Endothelial cell of umbilical vein (primary cell): ENCODE results near the gene FBN3. TPM values are rescaled to one million over a fixed set of nuclear protein-coding genes. Genes with fewer than 3 reads are reported as not detected.

Experiments used
- BruUV-seq: library from RNA; stranded (reverse); fragments of 400-500 nt; replicated peaks from 2 replicates; lab custom pipeline; 2021; lab: Mats Ljungman, UMichigan
- CTCF ChIA-PET: fragments of 300-600, 350-600 bp; sonication (Branson Sonifier 250); formaldehyde crosslinking; loops from one replicate; lab custom pipeline; 2021; ENCODE audit warnings: antibody characterized with exemption, inconsistent platforms; lab: Charles Lee
- POLR2A ChIA-PET: fragments of 300-600, 350-600 bp; sonication (Branson Sonifier 250); formaldehyde crosslinking; loops from one replicate; lab custom pipeline; 2021; ENCODE audit warnings: antibody characterized with exemption, inconsistent platforms; lab: Charles Lee
- DNase-seq: peaks from one replicate; pipeline ENCODE4 v3.0.0-alpha.2; 2011; ENCODE audit warnings: low read depth, low spot score
- FAIRE-seq: peaks from 2 replicates; lab custom pipeline; 2011; peaks lifted over from hg19 to GRCh38; lab: Jason Lieb, UNC
- H2AFZ ChIP-seq: 2 replicates; pipeline ENCODE4 v1.6.0; 2012; ENCODE audit warnings: low read depth, low read length, control low read depth, inconsistent platforms
- H3K27ac ChIP-seq: 2 replicates; pipeline ENCODE4 v1.5.1; 2011; ENCODE audit warnings: low read depth, mild to moderate bottlenecking, control low read depth, low read length, moderate library complexity; ENCODE audit not compliant: insufficient read depth
- H3K27me3 ChIP-seq, 2 experiments: 2 replicates each; pipeline versions ENCODE4 v1.6.0 to v1.6.1; 2011; ENCODE audit warnings: low read length in 2 of 2, mixed read lengths in 1 of 2; ENCODE audit not compliant: control insufficient read depth in 2 of 2, insufficient read depth in 2 of 2
- H3K36me3 ChIP-seq, 2 experiments: 2 replicates in 1 of 2; 3 replicates in 1 of 2; pipeline ENCODE4 v1.5.1; 2011; ENCODE audit warnings: low read length in 2 of 2, mild to moderate bottlenecking in 1 of 2, moderate library complexity in 1 of 2; ENCODE audit not compliant: control insufficient read depth in 2 of 2, insufficient read depth in 2 of 2; ENCODE audit errors: extremely low read depth in 1 of 2
- H3K4me1 ChIP-seq: 3 replicates; pipeline ENCODE4 v1.5.1; 2011; ENCODE audit warnings: mild to moderate bottlenecking, low read length; ENCODE audit not compliant: control insufficient read depth, insufficient read depth; ENCODE audit errors: extremely low read depth
- H3K4me2 ChIP-seq: 2 replicates; pipeline ENCODE4 v1.6.1; 2011; ENCODE audit warnings: low read length, control low read depth, mixed read lengths; ENCODE audit not compliant: insufficient read depth
- H3K4me3 ChIP-seq, 3 experiments: fragments of 200-600 bp in 1 of 3; sonication (generic), shearing (Covaris generic) in 1 of 3; replicated peaks in 1 of 3; 2 replicates each; pipeline ENCODE4 v1.5.1; 2011 to 2016; ENCODE audit warnings: control low read depth in 3 of 3, low read length in 3 of 3, mild to moderate bottlenecking in 2 of 3, inconsistent platforms in 1 of 3, low read depth in 1 of 3, moderate library complexity in 1 of 3; ENCODE audit not compliant: insufficient read depth in 1 of 3
- H3K79me2 ChIP-seq: 2 replicates; pipeline ENCODE4 v1.6.0; 2012; ENCODE audit warnings: low read length, inconsistent platforms; ENCODE audit not compliant: control insufficient read depth, insufficient read depth
- H3K9ac ChIP-seq: replicated peaks from 2 replicates; pipeline ENCODE3; 2011; ENCODE audit warnings: low read length, control low read depth; ENCODE audit not compliant: insufficient read depth; ENCODE audit errors: extremely low read depth
- H3K9me1 ChIP-seq: replicated peaks from 3 replicates; pipeline ENCODE4 v1.6.0; 2011; ENCODE audit warnings: mild to moderate bottlenecking, low read length; ENCODE audit not compliant: control insufficient read depth, insufficient read depth; ENCODE audit errors: extremely low read depth
- H3K9me3 ChIP-seq: replicated peaks from 2 replicates; pipeline ENCODE4 v1.5.1; 2012; ENCODE audit warnings: low read length, inconsistent platforms; ENCODE audit not compliant: control insufficient read depth, insufficient read depth
- H4K20me1 ChIP-seq: replicated peaks from 2 replicates; pipeline ENCODE3; 2011; ENCODE audit warnings: mild to moderate bottlenecking, low read length; ENCODE audit not compliant: control insufficient read depth, insufficient read depth; ENCODE audit errors: extremely low read depth
- EZH2 ChIP-seq: IDR thresholded peaks from 2 replicates; pipeline ENCODE4 v1.6.1; 2012; ENCODE audit warnings: borderline replicate concordance, low read depth, mild to moderate bottlenecking, moderate library complexity, low read length, inconsistent platforms; ENCODE audit not compliant: severe bottlenecking
- FOS ChIP-seq: IDR thresholded peaks from 2 replicates; pipeline ENCODE4 v1.6.1; 2011; ENCODE audit warnings: mild to moderate bottlenecking, low read length, moderate library complexity, borderline replicate concordance; ENCODE audit not compliant: insufficient read depth
- GATA2 ChIP-seq: IDR thresholded peaks from 2 replicates; pipeline ENCODE4 v1.7.0; 2011; ENCODE audit warnings: low read depth, mild to moderate bottlenecking, moderate library complexity, mixed read lengths, low read length; ENCODE audit not compliant: insufficient read length, insufficient read depth
- JUN ChIP-seq: IDR thresholded peaks from 2 replicates; pipeline ENCODE4 v1.6.1; 2011; ENCODE audit warnings: borderline replicate concordance, low read depth; ENCODE audit not compliant: insufficient read length, insufficient read depth
- MYC ChIP-seq: IDR thresholded peaks from one replicate; pipeline ENCODE4 v1.6.1; 2011; ENCODE audit warnings: mild to moderate bottlenecking, low read depth, low read length
- POLR2A ChIP-seq: IDR thresholded peaks from 2 replicates; pipeline ENCODE4 v1.6.1; 2012; ENCODE audit warnings: low read depth, mild to moderate bottlenecking, control low read depth, low read length
- POLR2AphosphoS5 ChIP-seq: IDR thresholded peaks from 2 replicates; pipeline ENCODE4 v1.6.1; 2012; ENCODE audit warnings: low read depth, mild to moderate bottlenecking, control low read depth, low read length, moderate library complexity; ENCODE audit not compliant: insufficient read depth
- dilution Hi-C: fragments of 300-500 bp; cut with MboI; formaldehyde crosslinking; loops from one replicate; pipeline ENCODE4 v1.15.0; 2019; ENCODE audit warnings: low sequenced_read_pairs; ENCODE audit not compliant: extremely low pct_ligation_motif_present
- intact Hi-C: fragments of 100-400 bp; cut with micrococcal nuclease; formaldehyde crosslinking; loops from one replicate; pipeline ENCODE4 v1.10.0; 2022
- polyA plus RNA-seq, 4 experiments: library from polyadenylated mRNA; depleted of rRNA in 3 of 4; stranded (reverse) in 3 of 4; unstranded in 1 of 4; fragments of >200 nt; gene quantifications; 2 replicates each; pipeline versions ENCODE4 v1.2.1 to v1.2.3, GENCODE V29; 2011 to 2012; ENCODE audit warnings: missing spikeins in 1 of 4
- total RNA-seq: library from RNA; stranded (reverse); gene quantifications from 2 replicates; pipeline ENCODE4 v1.2.3, GENCODE V29; 2021
- TF ChIP-seq, protein P1 (sequence below), 2 donors: IDR thresholded peaks; 1 replicate in 1 of 2; 2 replicates in 1 of 2; pipeline ENCODE4 v1.5.1; 2011; ENCODE audit warnings: low read length in 2 of 2, mild to moderate bottlenecking in 2 of 2, moderate library complexity in 2 of 2, control low read depth in 1 of 2, inconsistent platforms in 1 of 2, low read depth in 1 of 2; ENCODE audit not compliant: insufficient read depth in 1 of 2; ENCODE audit errors: extremely low read depth in 1 of 2
- TF ChIP-seq, protein P2 (sequence below): IDR thresholded peaks from 2 replicates; pipeline ENCODE4 v1.6.1; 2011; ENCODE audit not compliant: insufficient read depth, insufficient read length

The FBN3 gene
- total and polyA plus RNA-seq, 2 donors (not counting 3 experiments of a cell fraction or from before 2014, with no cell fraction given) = not detected

DNA sequence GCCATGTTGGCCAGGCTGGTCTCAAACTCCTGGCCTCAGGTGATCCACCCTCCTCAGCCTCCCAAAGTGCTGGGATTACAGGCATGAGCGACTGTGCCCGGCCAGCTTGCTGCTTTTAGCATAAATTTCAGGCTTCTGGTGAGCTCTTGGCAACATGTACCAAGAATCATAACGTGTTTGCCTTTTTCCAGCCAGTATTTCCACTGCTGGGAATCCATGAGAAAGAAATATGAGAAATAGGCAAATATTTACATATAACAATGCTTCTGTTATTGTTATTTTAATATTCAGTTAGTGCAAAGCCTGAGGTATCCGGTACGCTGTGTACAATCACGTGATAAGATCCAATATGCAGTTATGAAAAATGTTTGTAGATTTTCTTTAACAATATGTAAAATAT lies 30.6 kb upstream of the FBN3 start:
- H3K79me2 ChIP-seq = no peaks in the 10 kb centered on the region
- H3K27ac ChIP-seq = no peak overlapping the region
- no peaks in the 10 kb centered on the region for H3K27me3 ChIP-seq
- no peaks in the 10 kb centered on the region for H3K9me3 ChIP-seq
- H2AFZ ChIP-seq = no peak overlapping the region
- no peaks in the 10 kb centered on the region for H3K9me1 ChIP-seq
- no peaks in the 10 kb centered on the region for H3K36me3 ChIP-seq
- POLR2A ChIA-PET = no interaction called here
- no peaks in the 10 kb centered on the region for H3K4me1 ChIP-seq
- no peaks in the 10 kb centered on the region for H4K20me1 ChIP-seq
- no peak overlapping the region for H3K4me2 ChIP-seq
- dilution Hi-C loops = no loop called here
- CTCF ChIA-PET = no interaction called here
- FAIRE-seq (no peak), DNase-seq (no peak)
- H3K4me3 ChIP-seq = no peak overlapping the region
- BruUV-seq = no TSS peak
- TF ChIP-seq FOS (no peak), JUN (no peak), GATA2 (no peak), POLR2AphosphoS5 (no peak), POLR2A (no peak), EZH2 (no peak), MYC (no peak)
- TF ChIP-seq, protein P1, sequence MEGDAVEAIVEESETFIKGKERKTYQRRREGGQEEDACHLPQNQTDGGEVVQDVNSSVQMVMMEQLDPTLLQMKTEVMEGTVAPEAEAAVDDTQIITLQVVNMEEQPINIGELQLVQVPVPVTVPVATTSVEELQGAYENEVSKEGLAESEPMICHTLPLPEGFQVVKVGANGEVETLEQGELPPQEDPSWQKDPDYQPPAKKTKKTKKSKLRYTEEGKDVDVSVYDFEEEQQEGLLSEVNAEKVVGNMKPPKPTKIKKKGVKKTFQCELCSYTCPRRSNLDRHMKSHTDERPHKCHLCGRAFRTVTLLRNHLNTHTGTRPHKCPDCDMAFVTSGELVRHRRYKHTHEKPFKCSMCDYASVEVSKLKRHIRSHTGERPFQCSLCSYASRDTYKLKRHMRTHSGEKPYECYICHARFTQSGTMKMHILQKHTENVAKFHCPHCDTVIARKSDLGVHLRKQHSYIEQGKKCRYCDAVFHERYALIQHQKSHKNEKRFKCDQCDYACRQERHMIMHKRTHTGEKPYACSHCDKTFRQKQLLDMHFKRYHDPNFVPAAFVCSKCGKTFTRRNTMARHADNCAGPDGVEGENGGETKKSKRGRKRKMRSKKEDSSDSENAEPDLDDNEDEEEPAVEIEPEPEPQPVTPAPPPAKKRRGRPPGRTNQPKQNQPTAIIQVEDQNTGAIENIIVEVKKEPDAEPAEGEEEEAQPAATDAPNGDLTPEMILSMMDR (IDR thresholded peaks at IDR 0.05; ENCODE audit: extremely low read depth in 1 of 2, insufficient read depth in 1 of 2, low read depth in 1 of 2, low read length in 2 of 2) = no peak
- TF ChIP-seq, protein P2, sequence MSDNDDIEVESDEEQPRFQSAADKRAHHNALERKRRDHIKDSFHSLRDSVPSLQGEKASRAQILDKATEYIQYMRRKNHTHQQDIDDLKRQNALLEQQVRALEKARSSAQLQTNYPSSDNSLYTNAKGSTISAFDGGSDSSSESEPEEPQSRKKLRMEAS = no peak
- no peak overlapping the region for H3K9ac ChIP-seq
- intact Hi-C loops = no loop called here
